Activated naive CD4-positive, alpha-beta T cell treated with anti-CD3 and anti-CD28 coated beads, Interleukin-2, amount 10 ng/mL, durations not matched to agents 7 days and 5 days (primary cell): Measurements from ENCODE around the gene SLC4A7.

ENCODE experiments used
- CTCF ChIA-PET: fragments of 350-600 bp; sonication (Branson Sonifier 250); formaldehyde crosslinking; loops from one replicate; lab custom pipeline; 2021; ENCODE audit warnings: antibody characterized with exemption; lab: Charles Lee
- DNase-seq: peaks from one replicate; pipeline ENCODE4 v3.0.0-alpha.2; 2020
- H3K27ac Mint-ChIP-seq: one replicate; pipeline ENCODE4 v1.8.0; 2021; ENCODE audit warnings: mild to moderate bottlenecking, moderate library complexity, mixed read lengths
- H3K27me3 Mint-ChIP-seq: one replicate; pipeline ENCODE4 v1.8.0; 2021; ENCODE audit warnings: mild to moderate bottlenecking, mixed read lengths
- H3K36me3 Mint-ChIP-seq: one replicate; pipeline ENCODE4 v1.8.0; 2021; ENCODE audit warnings: mixed read lengths
- H3K4me1 Mint-ChIP-seq: one replicate; pipeline ENCODE4 v1.8.0; 2021; ENCODE audit warnings: mixed read lengths
- H3K4me3 Mint-ChIP-seq: one replicate; pipeline ENCODE4 v1.8.0; 2021; ENCODE audit warnings: mild to moderate bottlenecking, moderate library complexity, mixed read lengths
- H3K9me3 Mint-ChIP-seq: one replicate; pipeline ENCODE4 v1.8.0; 2021; ENCODE audit warnings: mixed read lengths

Gene SLC4A7

DNA sequence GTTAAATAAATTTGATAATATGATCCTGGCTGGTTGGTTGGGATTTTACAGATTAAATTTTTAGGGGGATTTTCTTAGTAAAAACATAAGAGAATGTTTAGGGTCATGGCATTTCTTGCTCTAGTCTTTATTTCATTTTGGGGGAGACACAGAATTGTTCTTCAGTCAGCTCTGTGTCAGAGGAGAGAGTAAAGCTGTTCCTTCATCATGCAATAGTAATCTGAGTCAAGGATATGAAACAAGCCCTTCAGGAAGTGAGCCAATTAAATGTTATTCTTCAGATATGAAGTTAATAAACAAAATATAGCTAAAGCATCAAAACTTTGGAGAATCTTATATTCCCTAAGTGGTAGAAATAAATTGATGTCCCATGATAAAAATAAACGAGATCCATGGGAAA is 22.9 kb upstream of the SLC4A7 start:
- H3K9me3 Mint-ChIP-seq: no peaks in the 10 kb centered on the region
- H3K4me1 Mint-ChIP-seq: no peaks in the 10 kb centered on the region
- no peak overlapping the region for H3K4me3 Mint-ChIP-seq
- no peak for DNase-seq
- CTCF ChIA-PET: no interaction called here
- H3K27me3 Mint-ChIP-seq: peaks cover 5% of the 10 kb centered on the region
- H3K36me3 Mint-ChIP-seq: no peaks in the 10 kb centered on the region
- no peak overlapping the region for H3K27ac Mint-ChIP-seq

DNA sequence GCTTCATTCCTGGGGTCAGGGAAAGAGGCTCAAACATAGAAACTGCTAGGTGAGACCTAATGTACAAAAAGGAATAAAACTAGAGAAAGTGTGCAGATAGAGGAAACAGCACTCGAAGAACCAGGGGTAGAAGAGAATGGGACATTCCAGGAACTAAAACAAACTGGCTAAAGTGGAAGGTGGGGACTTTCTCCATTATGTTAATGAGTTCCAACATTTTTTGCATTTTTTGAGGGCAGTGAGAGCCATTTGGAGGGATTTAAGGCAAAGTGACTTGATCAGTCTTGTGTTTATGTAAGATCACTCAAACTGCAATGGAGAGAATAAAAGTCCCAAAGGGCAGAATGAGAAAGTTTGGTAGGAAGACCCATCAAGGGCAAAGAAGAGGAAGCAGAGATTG is 20.6 kb upstream of the SLC4A7 start:
- CTCF ChIA-PET: no interaction called here
- H3K27me3 Mint-ChIP-seq: peaks cover 5% of the 10 kb centered on the region
- H3K36me3 Mint-ChIP-seq: no peaks in the 10 kb centered on the region
- H3K9me3 Mint-ChIP-seq: no peaks in the 10 kb centered on the region
- no peak overlapping the region for H3K4me3 Mint-ChIP-seq
- no peak for DNase-seq
- no peaks in the 10 kb centered on the region for H3K4me1 Mint-ChIP-seq
- no peak overlapping the region for H3K27ac Mint-ChIP-seq

DNA sequence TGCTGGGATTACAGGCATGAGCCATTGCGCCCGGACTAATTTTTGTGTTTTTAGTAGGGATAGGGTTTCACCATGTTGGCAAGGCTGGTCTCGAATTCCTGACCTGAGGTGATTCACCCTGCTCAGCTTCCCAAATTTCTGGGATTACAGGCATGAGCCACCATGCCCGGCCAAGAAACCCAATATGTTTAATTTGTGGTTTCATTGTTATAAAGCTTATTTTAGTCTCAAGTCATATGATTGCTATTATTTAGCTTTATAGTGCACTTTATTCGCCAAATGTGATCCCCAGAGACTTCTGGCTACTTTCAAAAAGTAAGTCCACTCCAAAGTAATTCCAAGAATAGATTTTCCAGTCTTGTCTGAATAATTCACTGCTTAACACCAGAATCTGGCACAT is 19.3 kb upstream of the SLC4A7 start:
- H3K27me3 Mint-ChIP-seq: peaks cover 5% of the 10 kb centered on the region
- no peak overlapping the region for H3K27ac Mint-ChIP-seq
- H3K9me3 Mint-ChIP-seq: no peaks in the 10 kb centered on the region
- no peak for DNase-seq
- H3K36me3 Mint-ChIP-seq: no peaks in the 10 kb centered on the region
- CTCF ChIA-PET: no interaction called here
- H3K4me3 Mint-ChIP-seq: no peak overlapping the region
- no peaks in the 10 kb centered on the region for H3K4me1 Mint-ChIP-seq

DNA sequence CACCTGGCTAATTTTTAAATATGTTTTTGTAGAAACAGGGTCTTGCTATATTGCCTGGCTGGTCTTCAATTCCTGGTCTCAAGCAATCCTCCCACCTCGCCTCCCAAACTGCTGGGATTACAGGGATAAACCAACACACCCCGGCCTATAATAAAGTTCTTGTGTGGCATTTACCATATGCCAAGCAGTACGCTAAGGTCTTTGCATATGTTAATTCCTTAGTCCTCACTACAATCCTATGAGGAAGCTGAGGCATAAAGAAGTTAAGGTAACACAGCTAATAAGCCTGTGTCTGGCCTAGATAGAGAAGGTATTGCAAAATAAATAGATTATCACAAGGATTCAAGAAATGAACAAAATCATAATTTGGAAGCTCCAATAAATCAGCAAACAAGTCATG is 17.6 kb upstream of the SLC4A7 start:
- Mint-ChIP-seq H3K27ac (no peak overlapping the region), H3K4me1 (peaks cover under 1% of the 10 kb centered on the region)
- CTCF ChIA-PET: no interaction called here

DNA sequence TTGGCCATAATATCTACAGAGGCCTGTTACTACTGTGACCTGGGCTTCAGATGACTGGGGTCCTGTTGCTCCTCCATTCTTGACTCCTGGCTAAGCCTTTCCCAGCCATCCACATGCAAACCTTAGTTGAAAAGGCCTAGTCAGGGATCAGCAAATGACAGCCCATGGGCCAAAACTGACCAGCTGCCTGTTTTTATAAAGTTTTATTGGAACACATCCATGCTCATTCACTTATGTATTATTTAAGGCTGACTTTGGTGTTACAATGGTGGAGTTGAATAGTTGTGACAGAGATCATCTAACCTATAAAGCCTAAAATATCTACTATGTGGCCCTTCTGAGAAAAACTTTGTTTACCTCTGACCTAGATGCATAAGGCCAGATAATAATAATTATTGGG is 16.8 kb upstream of the SLC4A7 start:
- H3K27me3 Mint-ChIP-seq: peaks cover 5% of the 10 kb centered on the region
- H3K27ac Mint-ChIP-seq: no peak overlapping the region
- peaks cover 7% of the 10 kb centered on the region for H3K4me1 Mint-ChIP-seq
- H3K36me3 Mint-ChIP-seq: no peaks in the 10 kb centered on the region
- H3K4me3 Mint-ChIP-seq: no peak overlapping the region
- no peak for DNase-seq
- no peaks in the 10 kb centered on the region for H3K9me3 Mint-ChIP-seq
- CTCF ChIA-PET: no interaction called here

More for the DNA sequence above, 17.6 kb upstream of the SLC4A7 start:
- H3K36me3 Mint-ChIP-seq: no peaks in the 10 kb centered on the region
- no peak for DNase-seq
- H3K9me3 Mint-ChIP-seq: no peaks in the 10 kb centered on the region
- H3K27me3 Mint-ChIP-seq: peaks cover 5% of the 10 kb centered on the region
- H3K4me3 Mint-ChIP-seq: no peak overlapping the region

DNA sequence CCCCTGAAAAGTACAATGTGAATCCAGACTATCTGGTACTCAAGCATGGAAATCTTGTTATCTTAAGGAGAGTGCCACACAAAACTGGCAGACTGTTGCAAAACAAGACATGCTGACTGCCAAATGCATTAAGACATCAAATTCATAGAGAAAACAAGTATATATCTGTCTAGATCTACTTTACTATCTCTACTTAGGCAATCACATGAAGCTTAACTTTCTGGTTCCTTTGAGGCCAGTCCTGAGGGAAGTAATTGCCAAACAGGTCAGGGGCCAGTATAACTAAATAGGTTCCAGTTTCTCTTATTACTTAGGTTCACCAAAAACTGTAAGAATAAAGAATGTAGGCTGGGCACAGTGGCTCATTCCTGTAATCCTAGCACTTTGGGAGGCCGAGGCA is 15.9 kb upstream of the SLC4A7 start:
- CTCF ChIA-PET: no interaction called here
- no peak for DNase-seq
- peaks cover 5% of the 10 kb centered on the region for H3K27me3 Mint-ChIP-seq
- no peaks in the 10 kb centered on the region for H3K9me3 Mint-ChIP-seq
- no peak overlapping the region for H3K27ac Mint-ChIP-seq
- no peaks in the 10 kb centered on the region for H3K36me3 Mint-ChIP-seq
- peaks cover 7% of the 10 kb centered on the region for H3K4me1 Mint-ChIP-seq
- no peak overlapping the region for H3K4me3 Mint-ChIP-seq

DNA sequence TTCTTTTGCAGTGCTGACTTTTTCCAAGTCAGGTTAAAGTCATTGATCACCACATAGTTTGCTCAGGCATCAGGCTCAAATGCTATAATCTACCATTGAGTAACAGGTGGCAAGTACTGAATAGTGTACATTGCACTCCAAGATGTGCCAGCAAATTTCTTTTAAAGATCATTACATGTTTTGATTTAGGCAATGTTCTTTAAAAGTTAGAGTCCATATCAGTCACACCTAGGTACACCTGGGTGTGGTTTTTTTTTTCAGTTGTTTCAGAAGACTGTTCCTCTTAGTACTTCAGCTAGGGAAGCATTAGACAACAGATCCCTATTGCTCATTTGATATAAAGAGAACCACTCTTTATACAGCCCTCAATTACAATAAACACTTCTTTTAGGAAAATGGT is 10.6 kb upstream of the SLC4A7 start:
- peaks cover 7% of the 10 kb centered on the region for H3K4me1 Mint-ChIP-seq
- CTCF ChIA-PET: no interaction called here
- no peaks in the 10 kb centered on the region for H3K27me3 Mint-ChIP-seq
- H3K9me3 Mint-ChIP-seq: no peaks in the 10 kb centered on the region
- no peaks in the 10 kb centered on the region for H3K36me3 Mint-ChIP-seq
- no peak overlapping the region for H3K4me3 Mint-ChIP-seq
- no peak for DNase-seq
- no peak overlapping the region for H3K27ac Mint-ChIP-seq

DNA sequence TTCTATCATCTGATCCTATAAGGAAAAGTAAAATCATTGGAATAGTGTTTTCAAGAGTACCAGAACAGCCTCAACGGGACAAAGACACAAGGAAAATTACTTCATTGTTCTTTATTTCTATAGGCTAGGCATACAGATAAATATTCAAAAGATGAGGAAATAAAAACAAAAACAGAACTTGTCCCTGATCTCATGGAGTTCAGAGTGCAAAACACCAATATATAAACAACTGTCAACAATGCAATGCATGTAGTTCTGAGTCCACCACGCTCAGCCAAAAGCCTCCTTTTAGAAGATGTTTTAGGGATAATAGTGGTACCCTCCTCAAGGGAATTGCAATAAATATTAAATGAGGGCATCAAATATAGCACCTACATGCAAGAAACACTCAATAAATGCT is 4.6 kb upstream of the SLC4A7 start:
- H3K36me3 Mint-ChIP-seq: no peaks in the 10 kb centered on the region
- peaks cover 5% of the 10 kb centered on the region for H3K4me1 Mint-ChIP-seq
- no peak for DNase-seq
- H3K27me3 Mint-ChIP-seq: no peaks in the 10 kb centered on the region
- no peak overlapping the region for H3K27ac Mint-ChIP-seq
- H3K9me3 Mint-ChIP-seq: no peaks in the 10 kb centered on the region
- CTCF ChIA-PET: no interaction called here
- H3K4me3 Mint-ChIP-seq: no peak overlapping the region

DNA sequence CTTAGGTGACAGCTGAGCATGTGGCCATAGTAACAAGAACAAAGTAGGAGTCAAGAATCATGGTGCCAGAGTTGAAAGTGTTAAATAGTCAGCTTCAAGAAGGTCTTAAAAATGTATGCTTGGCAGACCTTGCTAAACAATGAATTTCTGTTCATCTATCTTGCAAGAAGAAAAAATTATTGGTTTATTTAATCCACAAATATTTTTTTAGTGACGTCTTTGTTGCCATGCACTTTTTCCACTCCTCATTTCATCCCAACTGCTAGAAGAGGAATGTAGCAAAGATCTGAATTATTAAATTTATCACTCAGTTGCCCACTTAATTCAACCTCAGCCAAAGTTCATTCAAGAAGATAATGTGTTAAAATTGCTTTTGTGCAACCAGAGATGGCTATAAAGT is 3.2 kb upstream of the SLC4A7 start:
- Mint-ChIP-seq H3K4me3 (no peak overlapping the region), H3K36me3 (peaks cover 8% of the 10 kb centered on the region), H3K9me3 (no peaks in the 10 kb centered on the region), H3K27me3 (no peaks in the 10 kb centered on the region), H3K27ac (no peak overlapping the region), H3K4me1 (peaks cover 14% of the 10 kb centered on the region)
- DNase-seq: no peak
- CTCF ChIA-PET: interaction anchor here (1.6 kb wide), 1 partner anchor 9 kb away, joined by 4 read pairs; no protein-coding TSS in a partner anchor

DNA sequence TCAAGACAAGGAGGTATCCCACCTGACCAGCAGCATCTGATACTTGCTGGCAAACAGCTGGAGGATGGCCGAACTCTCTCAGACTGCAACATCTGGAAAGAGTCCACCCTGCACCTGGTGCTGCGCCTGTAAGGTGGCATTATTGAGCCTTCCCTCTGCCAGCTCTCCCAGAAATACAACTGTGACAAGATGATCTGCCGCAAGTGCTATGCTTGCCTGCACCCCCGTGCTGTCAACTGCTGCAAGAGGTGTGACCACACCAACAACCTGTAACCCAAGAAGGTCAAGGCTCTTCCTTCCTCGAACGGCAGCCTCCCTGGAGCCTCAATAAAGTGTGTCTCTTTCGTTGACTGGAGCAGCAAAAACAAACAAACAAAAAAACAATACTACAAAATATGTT is 2.2 kb upstream of the SLC4A7 start:
- CTCF ChIA-PET: interaction anchor here (1.1 to 1.6 kb wide), 2 partner anchors 10 to 226 kb away, joined by 3 to 4 read pairs; no protein-coding TSS in a partner anchor
- Mint-ChIP-seq H3K27me3 (no peaks in the 10 kb centered on the region), H3K4me3 (no peak overlapping the region), H3K4me1 (peaks cover 22% of the 10 kb centered on the region), H3K36me3 (peaks cover 14% of the 10 kb centered on the region), H3K9me3 (no peaks in the 10 kb centered on the region), H3K27ac (no peak overlapping the region)
- DNase-seq: no peak

DNA sequence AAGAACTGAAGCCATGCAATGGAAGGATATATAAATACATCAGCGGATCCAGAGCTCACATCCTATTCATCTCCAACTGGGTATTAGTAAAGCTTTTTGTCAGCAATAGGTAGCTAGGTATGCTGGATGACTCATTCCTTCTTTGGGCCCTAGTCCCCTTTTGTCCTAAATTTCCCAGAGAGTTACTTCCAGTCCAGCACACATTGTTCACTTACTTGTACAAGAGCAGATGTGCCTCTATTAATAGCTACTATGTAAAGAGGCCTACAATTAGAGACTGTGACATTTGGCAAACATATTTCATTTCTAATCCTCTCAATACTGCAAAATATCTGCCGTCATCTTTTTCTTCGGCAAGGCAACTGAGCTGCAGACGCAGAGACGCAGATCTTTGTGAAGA is 1.7 kb upstream of the SLC4A7 start:
- Mint-ChIP-seq H3K27ac (no peak overlapping the region), H3K27me3 (no peaks in the 10 kb centered on the region)

DNA sequence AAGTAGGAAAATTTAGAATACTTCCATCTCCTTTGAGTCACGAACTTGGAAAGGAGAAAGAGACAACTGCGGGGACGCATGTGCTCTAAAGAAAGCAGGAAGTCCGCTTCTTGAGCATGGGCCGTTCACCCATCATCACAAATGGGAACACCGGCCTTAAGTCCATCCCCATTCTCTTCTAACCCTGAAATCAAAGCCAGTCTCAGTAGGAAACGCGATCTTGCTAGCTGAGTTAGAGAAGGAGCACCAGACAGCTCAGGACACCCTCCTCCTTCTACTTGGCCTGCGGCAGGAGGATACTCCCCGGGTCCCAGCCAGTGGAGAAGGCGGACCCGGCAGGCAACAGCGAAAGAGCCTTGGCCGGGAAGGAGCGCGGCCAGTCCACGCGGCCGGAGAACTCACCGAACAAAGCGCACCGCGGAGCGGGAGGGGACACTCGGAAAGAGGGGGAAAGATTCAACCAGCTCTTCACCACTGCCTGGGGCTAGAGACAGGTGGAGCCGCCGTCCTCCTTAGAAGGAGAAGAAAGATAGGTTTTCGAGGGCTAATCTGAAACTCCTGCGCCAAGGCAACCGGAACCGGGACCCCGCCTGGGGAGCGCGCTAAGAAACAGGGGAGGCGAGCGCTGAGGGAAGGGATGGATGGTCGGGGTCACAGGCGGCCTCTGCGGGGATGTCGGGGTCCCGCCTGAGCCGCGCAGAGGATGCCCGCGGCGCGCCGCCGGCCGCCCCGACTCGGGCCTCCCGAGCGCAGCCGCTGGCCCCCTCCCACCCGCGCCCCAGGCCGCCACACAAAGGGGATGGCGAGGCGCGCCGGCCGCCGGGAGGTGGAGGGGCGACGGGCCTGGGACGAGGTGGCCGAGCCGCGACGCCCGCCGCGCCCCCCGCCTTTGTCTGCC is 818 bp downstream of the SLC4A7 start:
- peaks cover 49% of the 10 kb centered on the region for H3K4me1 Mint-ChIP-seq
- CTCF ChIA-PET: interaction anchor here (0.5 to 0.6 kb wide), 2 partner anchors 14 to 136 kb away, joined by 3 to 4 read pairs; no protein-coding TSS in a partner anchor

More for the DNA sequence above, 1.7 kb upstream of the SLC4A7 start:
- Mint-ChIP-seq H3K36me3 (peaks cover 17% of the 10 kb centered on the region), H3K4me1 (peaks cover 26% of the 10 kb centered on the region), H3K9me3 (no peaks in the 10 kb centered on the region), H3K4me3 (no peak overlapping the region)
- DNase-seq: no peak
- CTCF ChIA-PET: interaction anchor here (1.1 to 1.6 kb wide), 3 partner anchors 10 to 227 kb away, joined by 3 to 4 read pairs (median 3); no protein-coding TSS in a partner anchor

DNA sequence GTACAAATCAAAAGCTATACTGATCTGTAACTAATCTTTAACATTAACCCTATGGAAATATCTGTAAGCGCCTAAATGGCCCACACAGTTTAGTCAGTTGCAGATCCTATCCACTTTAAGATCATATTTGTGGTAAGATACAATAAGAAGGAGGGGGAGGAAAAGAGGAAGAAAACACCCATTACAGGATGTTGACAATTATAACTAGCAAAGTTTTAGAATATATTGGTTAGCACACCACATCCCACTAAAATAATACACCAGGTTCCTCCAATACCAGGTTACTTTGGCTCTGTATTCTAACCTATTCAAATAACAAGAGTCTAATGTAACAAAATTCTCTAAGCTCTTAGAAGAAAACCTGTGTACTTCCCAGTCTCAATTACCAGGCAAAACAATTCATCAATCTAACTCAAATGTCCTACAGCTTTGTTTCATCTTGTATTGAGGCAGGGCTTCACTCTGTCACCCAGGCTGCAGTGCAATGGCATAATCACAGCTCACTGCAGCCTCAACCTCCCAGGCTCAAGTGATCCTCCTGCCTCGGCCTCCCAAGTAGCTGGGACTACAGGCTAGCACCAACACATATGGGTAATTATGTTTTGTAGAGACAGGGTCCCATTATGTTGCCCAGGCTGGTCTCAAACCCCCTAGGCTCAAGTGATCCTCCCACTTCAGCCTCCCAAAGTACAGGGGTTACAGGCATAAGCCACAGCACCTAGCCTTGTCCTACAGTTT is 4.2 kb downstream of the SLC4A7 start:
- Mint-ChIP-seq H3K36me3 (peaks cover 52% of the 10 kb centered on the region), H3K27ac (peak overlapping the region; percentile 96), H3K4me3 (peak overlapping the region; percentile 64), H3K4me1 (peaks cover 68% of the 10 kb centered on the region), H3K27me3 (no peaks in the 10 kb centered on the region), H3K9me3 (peaks cover 8% of the 10 kb centered on the region)
- CTCF ChIA-PET: interaction anchor here (0.7 to 1.4 kb wide), 3 partner anchors 12 to 202 kb away, joined by 3 read pairs; no protein-coding TSS in a partner anchor
- no peak for DNase-seq

More for the DNA sequence above, 818 bp downstream of the SLC4A7 start:
- Mint-ChIP-seq H3K27me3 (no peaks in the 10 kb centered on the region), H3K9me3 (no peaks in the 10 kb centered on the region), H3K27ac (peak overlapping the region; percentile 94), H3K4me3 (peak overlapping the region; percentile 99), H3K36me3 (peaks cover 30% of the 10 kb centered on the region)
- peak; percentile 53 for DNase-seq

DNA sequence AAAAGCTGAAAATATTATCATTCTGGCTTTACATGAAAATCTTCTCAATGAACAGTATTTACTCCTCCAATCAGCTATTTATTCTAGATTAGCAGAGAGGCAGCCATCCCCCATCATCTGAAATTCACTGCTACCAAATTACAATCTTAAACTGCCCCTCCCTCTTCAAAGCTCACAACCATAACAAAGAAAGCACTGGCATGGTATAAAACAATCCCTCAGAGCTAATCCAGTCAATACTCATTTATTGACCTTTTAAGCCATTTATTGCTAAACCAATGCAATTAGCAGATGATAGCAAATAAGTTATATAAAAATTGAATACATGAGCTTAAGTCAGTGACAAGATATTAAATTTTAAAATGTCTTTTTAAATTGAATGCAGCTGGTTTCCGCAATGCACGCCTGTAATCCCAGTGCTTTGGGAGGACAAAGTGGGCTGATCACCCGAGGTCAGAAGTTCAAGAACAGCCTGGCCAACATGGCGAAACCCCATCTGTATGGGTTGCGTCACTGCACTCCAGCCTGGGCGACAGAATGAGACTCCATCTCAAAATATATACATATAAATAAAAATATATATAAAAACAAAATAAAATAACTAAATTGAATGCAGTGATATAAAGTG is 12.1 kb downstream of the SLC4A7 start:
- peaks cover 22% of the 10 kb centered on the region for H3K4me1 Mint-ChIP-seq

More for the DNA sequence above, 12.1 kb downstream of the SLC4A7 start:
- H3K9me3 Mint-ChIP-seq: peaks cover 5% of the 10 kb centered on the region
- no peaks in the 10 kb centered on the region for H3K27me3 Mint-ChIP-seq
- no peak for DNase-seq
- CTCF ChIA-PET: interaction anchor here (0.8 to 2.1 kb wide), 3 partner anchors 11 to 208 kb away, joined by 3 to 9 read pairs (median 4); no protein-coding TSS in a partner anchor
- peak overlapping the region; percentile 47 for H3K27ac Mint-ChIP-seq
- H3K36me3 Mint-ChIP-seq: peaks cover 21% of the 10 kb centered on the region
- H3K4me3 Mint-ChIP-seq: no peak overlapping the region
